Measurements from ENCODE around the gene ZNHIT3. TPM values are rescaled to one million over a fixed set of nuclear protein-coding genes. Genes with fewer than 3 reads are reported as not detected.
"Not testable (repeated sequence)": the region's sequence is repeated elsewhere in the genome, so short reads cannot be mapped to it uniquely, and the experiment has no call there.

The ZNHIT3 gene
- total and polyA plus RNA-seq, 10 of the 15 experiments (the other 5 are each of a cell fraction or from before 2014, with no cell fraction given), result 34.1 to 128 (median 55.6) TPM

GRCh38 chr17:36508439-36508838 is 22.0 kb downstream of the ZNHIT3 start:
- H3K36me3 ChIP-seq (ENCODE audit: control insufficient read depth in 2 of 2, insufficient read depth in 2 of 2, low read length in 1 of 2), result peaks cover 15 to 20% of the 10 kb centered on the region in 2 experiments
- POLR2A ChIA-PET; H3K9ac ChIP-seq (ENCODE audit: control insufficient read depth, insufficient read depth, low read length); BruUV-seq (replicated peaks); H4K20me1 ChIP-seq (ENCODE audit: control insufficient read depth, insufficient read depth); H3K27me3 ChIP-seq (replicated peaks in 1 of 2; ENCODE audit: control insufficient read depth in 2 of 2, insufficient read depth in 2 of 2, low read length in 1 of 2); in situ Hi-C loops (cut with MboI); RAD21 ChIA-PET (ENCODE audit: unreplicated experiment); H3K4me3 ChIP-seq; H3K79me2 ChIP-seq (ENCODE audit: control insufficient read depth, insufficient read depth, low read length); intact Hi-C loops (cut with micrococcal nuclease; ENCODE audit: unreplicated experiment); H3K27ac ChIP-seq (ENCODE audit: control insufficient read depth, insufficient read depth); H3K4me1 ChIP-seq (ENCODE audit: control insufficient read depth, insufficient read depth, low read length); DNase-seq (ENCODE audit: low read depth, low spot score); H3K9me3 ChIP-seq (replicated peaks; ENCODE audit: control insufficient read depth, insufficient read depth, low read length); CTCF ChIA-PET; H2AFZ ChIP-seq (ENCODE audit: control insufficient read depth, low read depth, low read length); ATAC-seq; H3K4me2 ChIP-seq (ENCODE audit: control insufficient read depth, insufficient read depth); FAIRE-seq: not testable (repeated sequence)
- WGBS (ENCODE audit: insufficient coverage, insufficient replicate concordance, low lambda C conversion rate, missing lambda C conversion rate), result 97% methylated on average over 2 of the region's 2 CpGs
- SMC1A ChIA-PET (ENCODE audit: uncharacterized antibody, unreplicated experiment), result interaction anchor here (0.5 kb wide), 1 partner anchor 539 kb away, joined by 3 read pairs; no protein-coding TSS in a partner anchor

- intact Hi-C loops (cut with micrococcal nuclease; ENCODE audit: unreplicated experiment) (no loop called here), in situ Hi-C loops (cut with MboI) (no loop called here)
- Histone ChIP-seq H3K36me3 (ENCODE audit: control insufficient read depth in 2 of 2, insufficient read depth in 2 of 2, low read length in 1 of 2) (peaks cover 16 to 21% of the 10 kb centered on the region in 2 experiments; a peak in 3 of 4 replicates), H4K20me1 (ENCODE audit: control insufficient read depth, insufficient read depth) (no peaks in the 10 kb centered on the region), H3K27ac (ENCODE audit: control insufficient read depth, insufficient read depth) (no peak overlapping the region), H3K4me3 (no peak overlapping the region), H3K4me1 (ENCODE audit: control insufficient read depth, insufficient read depth, low read length) (no peaks in the 10 kb centered on the region), H3K9me3 (replicated peaks; ENCODE audit: control insufficient read depth, insufficient read depth, low read length) (no peaks in the 10 kb centered on the region), H3K9ac (ENCODE audit: control insufficient read depth, insufficient read depth, low read length) (no peak overlapping the region), H3K79me2 (ENCODE audit: control insufficient read depth, insufficient read depth, low read length) (no peaks in the 10 kb centered on the region), H2AFZ (ENCODE audit: control insufficient read depth, low read depth, low read length) (no peak overlapping the region), H3K27me3 (replicated peaks in 1 of 2; ENCODE audit: control insufficient read depth in 2 of 2, insufficient read depth in 2 of 2, low read length in 1 of 2) (no peaks in the 10 kb centered on the region), H3K4me2 (ENCODE audit: control insufficient read depth, insufficient read depth) (no peak overlapping the region)
- DNase-seq (ENCODE audit: low read depth, low spot score) (no peak), ATAC-seq (no peak), FAIRE-seq (no peak)
- ChIA-PET RAD21 (ENCODE audit: unreplicated experiment) (no interaction called here), POLR2A (no interaction called here), SMC1A (ENCODE audit: uncharacterized antibody, unreplicated experiment) (no interaction called here), CTCF (no interaction called here)
- TF ChIP-seq ASH2L (IDR thresholded peaks at IDR 0.05; ENCODE audit: borderline replicate concordance, low read depth) (no peak), CBX3 (IDR thresholded peaks at IDR 0.05; ENCODE audit: borderline replicate concordance, low read depth) (no peak), POLR2A (IDR thresholded peaks at IDR 0.05; ENCODE audit: low read depth, low read length) (peak; percentile 7; the same call in 1 of the 2 replicates)
- BruUV-seq (replicated peaks), result no TSS peak
- WGBS (ENCODE audit: insufficient coverage, insufficient replicate concordance, low lambda C conversion rate, missing lambda C conversion rate), result 97% methylated on average over 9 of the region's 9 CpGs
Measured at GRCh38 chr17:36509272-36509985, 22.9 kb downstream of the ZNHIT3 start.
